ENCODE results near the gene PIK3CG. TPM values are rescaled to one million over a fixed set of nuclear protein-coding genes. Genes with fewer than 3 reads are reported as not detected.

The PIK3CG gene
- total RNA-seq, 1 donor from 2014 or later = 0.82 TPM

DNA sequence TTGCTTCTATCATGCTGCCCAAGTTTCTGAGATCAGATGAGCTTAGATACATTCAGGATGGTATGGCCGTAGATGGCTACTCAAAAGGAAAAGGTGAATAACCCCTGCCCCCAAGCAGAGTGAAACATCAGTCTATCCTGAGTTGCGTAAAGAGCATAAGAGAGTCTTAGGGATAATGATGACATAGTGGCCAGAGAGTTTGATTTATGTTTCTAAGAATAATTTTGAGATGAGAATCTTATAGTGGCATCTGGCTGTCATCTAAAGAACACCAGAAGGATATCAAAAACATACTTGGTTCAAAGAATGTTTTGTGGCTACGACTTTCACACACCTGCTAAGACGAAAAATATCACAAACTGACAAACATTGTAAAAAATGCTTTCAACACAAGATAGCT is 20.6 kb downstream of the PIK3CG start:
- Mint-ChIP-seq H3K4me1 (ENCODE audit: low read depth, unreplicated experiment) (no peaks in the 10 kb centered on the region), H3K27ac (ENCODE audit: unreplicated experiment) (no peak overlapping the region), H3K9me3 (ENCODE audit: unreplicated experiment) (peaks cover 8% of the 10 kb centered on the region), H3K36me3 (ENCODE audit: low read depth, unreplicated experiment) (no peaks in the 10 kb centered on the region), H3K27me3 (ENCODE audit: low read depth, unreplicated experiment) (peaks cover 6% of the 10 kb centered on the region), H3K4me3 (ENCODE audit: unreplicated experiment) (no peak overlapping the region)
- Histone ChIP-seq H3K36me3 (ENCODE audit: insufficient read depth, low read length) (no peaks in the 10 kb centered on the region), H2AFZ (ENCODE audit: low read depth, low read length) (no peak overlapping the region), H3K9ac (ENCODE audit: low read length) (no peak overlapping the region), H3K4me1 (ENCODE audit: insufficient read depth, low read length) (no peaks in the 10 kb centered on the region), H4K20me1 (ENCODE audit: insufficient read depth, low read length) (no peaks in the 10 kb centered on the region), H3K79me2 (ENCODE audit: insufficient read depth, low read length) (no peaks in the 10 kb centered on the region), H3K4me2 (ENCODE audit: low read length) (no peak overlapping the region), H3K4me3 (ENCODE audit: insufficient read depth, low read depth, low read length) (no peak overlapping the region), H3K27me3 (ENCODE audit: insufficient read depth, low read length) (no peaks in the 10 kb centered on the region), H3K27ac (ENCODE audit: low read depth, low read length) (no peak overlapping the region), H3K9me3 (ENCODE audit: insufficient read depth, low read depth, low read length) (no peaks in the 10 kb centered on the region)
- FAIRE-seq (no peak), DNase-seq (ENCODE audit: low read depth) (no peak)
- no peak for TF ChIP-seq CTCF (IDR thresholded peaks at IDR 0.05; ENCODE audit: insufficient read depth, low read depth, low read length)
- no peak for TF ChIP-seq EZH2 (IDR thresholded peaks at IDR 0.05; ENCODE audit: insufficient read depth, low read length)

GRCh38 chr7:106887421-106887820 is 22.3 kb downstream of the PIK3CG start:
- H3K79me2 ChIP-seq (ENCODE audit: insufficient read depth, low read length) = no peaks in the 10 kb centered on the region
- H4K20me1 ChIP-seq (ENCODE audit: insufficient read depth, low read length) = no peaks in the 10 kb centered on the region
- Mint-ChIP-seq H3K27me3 (ENCODE audit: low read depth, unreplicated experiment) (peaks cover 9% of the 10 kb centered on the region), H3K36me3 (ENCODE audit: low read depth, unreplicated experiment) (no peaks in the 10 kb centered on the region), H3K9me3 (ENCODE audit: unreplicated experiment) (peaks cover 8% of the 10 kb centered on the region), H3K4me3 (ENCODE audit: unreplicated experiment) (no peak overlapping the region), H3K27ac (ENCODE audit: unreplicated experiment) (no peak overlapping the region), H3K4me1 (ENCODE audit: low read depth, unreplicated experiment) (no peaks in the 10 kb centered on the region)
- H3K27me3 ChIP-seq (ENCODE audit: insufficient read depth, low read length) = no peaks in the 10 kb centered on the region
- H3K4me1 ChIP-seq (ENCODE audit: insufficient read depth, low read length) = no peaks in the 10 kb centered on the region
- H3K36me3 ChIP-seq (ENCODE audit: insufficient read depth, low read length) = no peaks in the 10 kb centered on the region
- H3K27ac ChIP-seq (ENCODE audit: low read depth, low read length) = no peak overlapping the region
- no peak overlapping the region for H2AFZ ChIP-seq (ENCODE audit: low read depth, low read length)
- FAIRE-seq = no peak
- no peak overlapping the region for H3K4me2 ChIP-seq (ENCODE audit: low read length)
- H3K9me3 ChIP-seq (ENCODE audit: insufficient read depth, low read depth, low read length) = no peaks in the 10 kb centered on the region
- DNase-seq (ENCODE audit: low read depth) = no peak
- H3K9ac ChIP-seq (ENCODE audit: low read length) = no peak overlapping the region
- TF ChIP-seq EZH2 (IDR thresholded peaks at IDR 0.05; ENCODE audit: insufficient read depth, low read length) (no peak), CTCF (IDR thresholded peaks at IDR 0.05; ENCODE audit: insufficient read depth, low read depth, low read length) (no peak)
- H3K4me3 ChIP-seq (ENCODE audit: insufficient read depth, low read depth, low read length) = no peak overlapping the region

DNA sequence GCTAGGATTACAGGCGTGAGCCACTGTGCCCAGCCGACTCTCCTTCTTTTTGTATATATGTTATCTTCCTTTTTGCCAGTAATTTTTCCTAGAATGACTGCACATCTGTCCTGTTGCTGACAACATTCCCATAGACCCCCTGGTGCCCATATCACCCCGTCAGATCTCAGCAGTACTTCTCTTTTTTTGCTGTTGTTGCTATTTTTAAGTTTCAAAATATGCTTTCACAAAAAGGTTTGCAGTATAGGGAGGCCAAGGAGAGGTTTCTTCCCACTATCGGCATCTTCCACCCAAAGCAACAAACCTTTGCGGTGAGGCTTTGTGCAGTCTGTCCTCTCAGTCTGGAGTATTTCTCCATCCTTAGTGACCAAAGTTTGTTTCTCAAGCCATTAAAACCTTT is 23.1 kb downstream of the PIK3CG start:
- DNase-seq (ENCODE audit: low read depth) = no peak
- no peak overlapping the region for H3K4me2 ChIP-seq (ENCODE audit: low read length)
- Mint-ChIP-seq H3K4me1 (ENCODE audit: low read depth, unreplicated experiment) (no peaks in the 10 kb centered on the region), H3K9me3 (ENCODE audit: unreplicated experiment) (peaks cover 8% of the 10 kb centered on the region), H3K27ac (ENCODE audit: unreplicated experiment) (no peak overlapping the region), H3K36me3 (ENCODE audit: low read depth, unreplicated experiment) (no peaks in the 10 kb centered on the region), H3K4me3 (ENCODE audit: unreplicated experiment) (no peak overlapping the region), H3K27me3 (ENCODE audit: low read depth, unreplicated experiment) (peaks cover 9% of the 10 kb centered on the region)
- no peak for FAIRE-seq
- no peaks in the 10 kb centered on the region for H3K36me3 ChIP-seq (ENCODE audit: insufficient read depth, low read length)
- H4K20me1 ChIP-seq (ENCODE audit: insufficient read depth, low read length) = no peaks in the 10 kb centered on the region
- no peaks in the 10 kb centered on the region for H3K27me3 ChIP-seq (ENCODE audit: insufficient read depth, low read length)
- H3K9ac ChIP-seq (ENCODE audit: low read length) = no peak overlapping the region
- no peak for TF ChIP-seq EZH2 (IDR thresholded peaks at IDR 0.05; ENCODE audit: insufficient read depth, low read length)
- TF ChIP-seq CTCF (IDR thresholded peaks at IDR 0.05; ENCODE audit: insufficient read depth, low read depth, low read length) = no peak
- no peaks in the 10 kb centered on the region for H3K9me3 ChIP-seq (ENCODE audit: insufficient read depth, low read depth, low read length)
- no peak overlapping the region for H2AFZ ChIP-seq (ENCODE audit: low read depth, low read length)
- no peaks in the 10 kb centered on the region for H3K4me1 ChIP-seq (ENCODE audit: insufficient read depth, low read length)
- H3K4me3 ChIP-seq (ENCODE audit: insufficient read depth, low read depth, low read length) = no peak overlapping the region
- no peak overlapping the region for H3K27ac ChIP-seq (ENCODE audit: low read depth, low read length)
- H3K79me2 ChIP-seq (ENCODE audit: insufficient read depth, low read length) = no peaks in the 10 kb centered on the region
